OCI-LY3 (cell line): ENCODE measurements around the gene ATP2B1.

Experiments used
- H2AFZ ChIP-seq: fragments of 200-600, 300-600 bp; shearing (Covaris generic); 2 replicates; pipeline ENCODE4 v1.6.0; 2014; ENCODE audit warnings: antibody characterized with exemption, low read depth, low read length
- H3K27ac ChIP-seq: fragments of 200-600, 300-600 bp; sonication (generic); 2 replicates; pipeline ENCODE4 v1.5.1; 2014; ENCODE audit warnings: mild to moderate bottlenecking, low read length, moderate library complexity, mixed read lengths
- H3K27me3 ChIP-seq: fragments of 200-600, 300-600 bp; sonication (generic); 2 replicates; pipeline ENCODE4 v1.6.1; 2014; ENCODE audit warnings: low read depth, low read length, mixed read lengths
- H3K36me3 ChIP-seq: fragments of 200-600, 300-600 bp; sonication (generic); replicated peaks from 2 replicates; pipeline ENCODE3; 2014; ENCODE audit warnings: low read depth, low read length, mixed read lengths
- H3K4me1 ChIP-seq: fragments of 300-600, 200-600 bp; sonication (generic); 2 replicates; pipeline ENCODE4 v1.6.1; 2014; ENCODE audit warnings: low read length, mixed read lengths
- H3K4me2 ChIP-seq: fragments of 200-600, 300-600 bp; sonication (generic); 2 replicates; pipeline ENCODE4 v1.6.1; 2014; ENCODE audit warnings: low read length, mixed read lengths
- H3K4me3 ChIP-seq: fragments of 300-600, 200-600 bp; sonication (generic); 2 replicates; pipeline ENCODE4 v1.5.1; 2014; ENCODE audit warnings: antibody characterized with exemption, mild to moderate bottlenecking, low read length, moderate library complexity
- H3K79me2 ChIP-seq: fragments of 300-600, 200-600 bp; shearing (Covaris generic); 2 replicates; pipeline ENCODE4 v1.6.1; 2014; ENCODE audit warnings: mild to moderate bottlenecking, low read length, mixed read lengths
- H3K9ac ChIP-seq: fragments of 300-600, 200-600 bp; shearing (Covaris generic); 2 replicates; pipeline ENCODE4 v1.6.0; 2014; ENCODE audit warnings: mild to moderate bottlenecking, low read length, moderate library complexity
- H3K9me3 ChIP-seq: fragments of 200-600, 300-600 bp; shearing (Covaris generic); 2 replicates; pipeline ENCODE4 v1.6.1; 2014; ENCODE audit warnings: low read length, mixed read lengths; ENCODE audit not compliant: insufficient read depth
- H4K20me1 ChIP-seq: fragments of 200-600, 300-600 bp; sonication (generic); 2 replicates; pipeline ENCODE4 v1.6.1; 2016; ENCODE audit warnings: low read length, mixed read lengths; ENCODE audit not compliant: insufficient read depth
- EZH2phosphoT487 ChIP-seq: fragments of 200-600 bp; shearing (Covaris generic); IDR thresholded peaks from 2 replicates; pipeline ENCODE4 v1.6.1; 2018; ENCODE audit warnings: antibody characterized with exemption, mixed run types, low read depth
- TF ChIP-seq, protein P1 (sequence below): fragments of 200-600, 300-600 bp; sonication (generic); IDR thresholded peaks from 2 replicates; pipeline ENCODE4 v1.5.1; 2014; ENCODE audit warnings: antibody characterized with exemption, low read length, low read depth

ATP2B1 gene

DNA sequence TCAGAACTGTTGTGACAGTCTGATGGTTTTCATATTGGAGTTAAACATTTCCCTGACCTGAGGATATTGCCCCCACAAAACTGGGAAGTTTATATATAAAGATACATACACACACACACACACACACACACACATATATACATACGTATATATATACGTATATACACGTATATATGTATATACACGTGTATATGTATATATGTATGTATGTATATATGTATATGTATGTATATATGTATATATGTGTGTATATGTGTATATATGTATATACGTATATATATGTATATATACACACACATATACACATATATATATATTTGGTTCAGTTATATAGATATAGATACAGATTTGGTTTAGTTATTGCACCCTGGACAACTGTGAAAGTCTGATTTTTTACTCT, 65.7 kb downstream of the ATP2B1 start:
- Histone ChIP-seq H2AFZ (no peak overlapping the region), H3K4me3 (no peak overlapping the region), H3K36me3 (peaks cover 7% of the 10 kb centered on the region), H3K79me2 (peaks cover 32% of the 10 kb centered on the region), H3K9me3 (no peaks in the 10 kb centered on the region), H3K4me1 (no peaks in the 10 kb centered on the region), H3K9ac (no peak overlapping the region), H3K27me3 (no peaks in the 10 kb centered on the region), H3K4me2 (no peak overlapping the region), H4K20me1 (peaks cover 25% of the 10 kb centered on the region), H3K27ac (no peak overlapping the region)
- TF ChIP-seq, protein P1, sequence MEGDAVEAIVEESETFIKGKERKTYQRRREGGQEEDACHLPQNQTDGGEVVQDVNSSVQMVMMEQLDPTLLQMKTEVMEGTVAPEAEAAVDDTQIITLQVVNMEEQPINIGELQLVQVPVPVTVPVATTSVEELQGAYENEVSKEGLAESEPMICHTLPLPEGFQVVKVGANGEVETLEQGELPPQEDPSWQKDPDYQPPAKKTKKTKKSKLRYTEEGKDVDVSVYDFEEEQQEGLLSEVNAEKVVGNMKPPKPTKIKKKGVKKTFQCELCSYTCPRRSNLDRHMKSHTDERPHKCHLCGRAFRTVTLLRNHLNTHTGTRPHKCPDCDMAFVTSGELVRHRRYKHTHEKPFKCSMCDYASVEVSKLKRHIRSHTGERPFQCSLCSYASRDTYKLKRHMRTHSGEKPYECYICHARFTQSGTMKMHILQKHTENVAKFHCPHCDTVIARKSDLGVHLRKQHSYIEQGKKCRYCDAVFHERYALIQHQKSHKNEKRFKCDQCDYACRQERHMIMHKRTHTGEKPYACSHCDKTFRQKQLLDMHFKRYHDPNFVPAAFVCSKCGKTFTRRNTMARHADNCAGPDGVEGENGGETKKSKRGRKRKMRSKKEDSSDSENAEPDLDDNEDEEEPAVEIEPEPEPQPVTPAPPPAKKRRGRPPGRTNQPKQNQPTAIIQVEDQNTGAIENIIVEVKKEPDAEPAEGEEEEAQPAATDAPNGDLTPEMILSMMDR: no peak
- TF ChIP-seq EZH2phosphoT487: no peak

DNA sequence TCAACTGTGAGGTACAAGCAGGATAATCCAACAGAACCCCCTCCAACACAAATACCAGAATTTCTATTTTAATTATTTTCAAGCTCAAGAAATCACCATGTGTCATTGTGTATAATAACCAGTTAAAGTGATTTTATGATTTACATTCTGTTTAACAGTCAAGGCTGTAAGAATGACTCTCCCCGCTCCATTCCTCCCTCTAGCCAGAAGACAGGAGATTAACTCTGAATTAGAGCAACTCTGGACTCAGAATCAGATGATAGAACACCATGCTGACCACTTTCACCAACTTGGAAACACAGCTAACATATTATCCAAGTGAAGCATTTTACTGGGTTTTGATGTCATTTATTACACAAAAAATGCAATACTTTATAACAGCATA, 71.9 kb downstream of the ATP2B1 start:
- TF ChIP-seq EZH2phosphoT487: no peak
- TF ChIP-seq, protein P1: no peak
- H3K79me2 ChIP-seq: no peaks in the 10 kb centered on the region
- no peak overlapping the region for H3K27ac ChIP-seq
- H3K4me1 ChIP-seq: no peaks in the 10 kb centered on the region
- no peak overlapping the region for H3K9ac ChIP-seq
- peaks cover 15% of the 10 kb centered on the region for H3K36me3 ChIP-seq
- no peak overlapping the region for H3K4me3 ChIP-seq
- H2AFZ ChIP-seq: no peak overlapping the region
- no peak overlapping the region for H3K4me2 ChIP-seq
- 0 out of 2 replicates have a peak, but pooled peaks cover 5% of the 10 kb centered on the region for H4K20me1 ChIP-seq
- H3K27me3 ChIP-seq: no peaks in the 10 kb centered on the region
- no peaks in the 10 kb centered on the region for H3K9me3 ChIP-seq

DNA sequence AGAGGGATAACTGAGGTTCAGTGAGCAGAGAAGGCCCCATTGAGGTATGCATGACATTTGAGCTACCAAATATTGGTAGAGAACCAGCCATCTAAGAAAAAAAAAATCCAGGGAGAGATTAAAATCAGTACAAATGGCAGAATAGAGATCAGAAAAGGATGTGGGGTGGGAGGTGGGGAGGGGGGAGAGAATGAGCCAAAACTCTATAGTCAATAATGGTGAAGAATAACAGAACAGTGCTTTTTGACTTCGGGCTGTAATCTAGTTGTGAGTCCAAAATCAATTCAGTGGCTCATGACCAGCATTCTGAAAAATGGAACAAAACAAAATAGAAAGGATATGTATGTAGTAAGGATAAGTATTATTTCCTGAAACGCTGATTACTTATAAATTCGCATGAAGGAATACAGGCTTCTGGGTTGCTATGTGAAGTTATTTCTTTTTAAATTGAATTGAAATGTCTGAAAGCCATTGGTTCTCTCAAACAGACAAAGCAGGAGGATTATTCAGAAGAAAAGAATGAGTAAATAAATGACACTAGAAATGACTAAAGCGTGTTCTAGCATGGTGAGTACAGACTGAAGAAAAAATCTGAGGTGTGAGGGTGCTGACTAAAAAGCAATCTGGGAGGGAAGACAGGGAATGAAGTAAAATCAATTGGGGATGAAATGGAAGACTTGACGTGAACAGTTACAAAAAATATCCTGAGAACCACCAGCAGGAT, 72.4 kb downstream of the ATP2B1 start:
- H3K27me3 ChIP-seq: no peaks in the 10 kb centered on the region
- no peak overlapping the region for H2AFZ ChIP-seq
- H3K9ac ChIP-seq: no peak overlapping the region
- H3K4me1 ChIP-seq: no peaks in the 10 kb centered on the region
- H3K4me2 ChIP-seq: no peak overlapping the region
- no peak overlapping the region for H3K27ac ChIP-seq
- H4K20me1 ChIP-seq: 0 out of 2 replicates have a peak, but pooled peaks cover 5% of the 10 kb centered on the region
- TF ChIP-seq EZH2phosphoT487: no peak
- TF ChIP-seq, protein P1: no peak
- H3K4me3 ChIP-seq: no peak overlapping the region
- H3K79me2 ChIP-seq: no peaks in the 10 kb centered on the region
- peaks cover 12% of the 10 kb centered on the region for H3K36me3 ChIP-seq
- H3K9me3 ChIP-seq: no peaks in the 10 kb centered on the region

DNA sequence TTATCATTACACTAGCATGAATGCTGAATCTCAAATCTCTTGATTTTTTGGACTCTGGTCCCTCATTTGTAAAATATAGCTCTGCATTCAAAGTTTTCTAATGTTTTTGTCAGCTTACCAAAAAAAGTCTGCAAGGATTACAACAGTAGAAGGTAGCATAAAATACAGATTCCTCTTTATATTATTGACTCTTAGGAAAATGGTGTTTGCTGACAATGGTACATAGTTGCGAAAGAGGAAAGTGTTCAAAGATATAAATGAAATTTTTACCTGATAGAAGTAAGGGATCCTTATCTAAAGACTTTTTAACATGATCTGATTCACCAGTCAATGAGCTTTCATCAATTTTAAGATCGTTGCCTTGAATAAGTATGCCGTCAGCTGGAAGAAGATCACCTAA, 74.1 kb downstream of the ATP2B1 start:
- Histone ChIP-seq H2AFZ (no peak overlapping the region), H3K4me2 (no peak overlapping the region), H3K27me3 (no peaks in the 10 kb centered on the region), H4K20me1 (0 out of 2 replicates have a peak, but pooled peaks cover 5% of the 10 kb centered on the region), H3K27ac (no peak overlapping the region), H3K4me3 (no peak overlapping the region), H3K9me3 (no peaks in the 10 kb centered on the region), H3K79me2 (no peaks in the 10 kb centered on the region), H3K4me1 (no peaks in the 10 kb centered on the region), H3K9ac (no peak overlapping the region), H3K36me3 (peaks cover 17% of the 10 kb centered on the region)
- TF ChIP-seq, protein P1: no peak
- TF ChIP-seq EZH2phosphoT487: no peak
